Midbrain (tissue), 1 donor: ENCODE results near the gene MTFR1L.

ENCODE experiments used
- DNase-seq: peaks from one replicate; lab custom pipeline; 2025; lab: John Stamatoyannopoulos, UW

Gene MTFR1L

GRCh38 chr1:25807480-25808390 lies 12.0 kb upstream of the MTFR1L start:
- no peak for DNase-seq

GRCh38 chr1:25808481-25809244 lies 11.1 kb upstream of the MTFR1L start:
- no peak for DNase-seq

GRCh38 chr1:25809283-25809926 lies 10.3 kb upstream of the MTFR1L start:
- no peak for DNase-seq

- DNase-seq, result no peak
These were observed 9.8 kb upstream of the MTFR1L start for GRCh38 chr1:25809929-25810328.

GRCh38 chr1:25810341-25811299 lies 9.1 kb upstream of the MTFR1L start:
- DNase-seq, result peak; percentile 64

GRCh38 chr1:25811384-25812082 lies 8.2 kb upstream of the MTFR1L start:
- no peak for DNase-seq

- DNase-seq, result no peak
These were observed 6.6 kb upstream of the MTFR1L start for GRCh38 chr1:25813071-25813733.

- DNase-seq, result no peak
These were observed 5.9 kb upstream of the MTFR1L start for GRCh38 chr1:25813734-25814471.

- DNase-seq, result no peak
These were observed 5.1 kb upstream of the MTFR1L start for GRCh38 chr1:25814549-25815087.

- DNase-seq, result no peak
These were observed 4.3 kb upstream of the MTFR1L start for GRCh38 chr1:25815208-25816111.

- DNase-seq, result no peak
These were observed 3.5 kb upstream of the MTFR1L start for GRCh38 chr1:25816112-25816718.

- no peak for DNase-seq
These were observed 1.8 kb upstream of the MTFR1L start for GRCh38 chr1:25817840-25818501.

GRCh38 chr1:25818569-25818968 lies 1.2 kb upstream of the MTFR1L start:
- no peak for DNase-seq

- DNase-seq, result no peak
These were observed 725 bp downstream of the MTFR1L start for GRCh38 chr1:25820247-25821111.

GRCh38 chr1:25821112-25821476 lies 1.3 kb downstream of the MTFR1L start:
- no peak for DNase-seq

- no peak for DNase-seq
These were observed 1.9 kb downstream of the MTFR1L start for GRCh38 chr1:25821630-25822091.
